GM12878 (cell line): Measurements from ENCODE around the gene DST. TPM values are rescaled to one million over a fixed set of nuclear protein-coding genes. Genes with fewer than 3 reads are reported as not detected.

Experiments
- ATAC-seq: fragments of 200-7000 bp; cut with Tn5 transposase; 3 replicates; pipeline ENCODE4 v1.9.1; 2020; ENCODE audit warnings: mild to moderate bottlenecking, moderate library complexity
- BruUV-seq: library from RNA; stranded (reverse); fragments of 400-500 nt; replicated peaks from 2 replicates; lab custom pipeline; 2021; lab: Mats Ljungman, UMichigan
- CTCF ChIA-PET: fragments of 300-600 bp; sonication (Branson Sonifier 250); formaldehyde crosslinking; extraction: SDS; loops from one replicate; lab custom pipeline; 2021; ENCODE audit warnings: inconsistent platforms; lab: Yijun Ruan, JAX
- POLR2A ChIA-PET: fragments of 350-600 bp; formaldehyde crosslinking; extraction: SDS; loops from one replicate; lab custom pipeline; 2021; ENCODE audit warnings: inconsistent platforms; lab: Charles Lee
- RAD21 ChIA-PET: fragments of 300-600 bp; sonication (Branson Sonifier 250); formaldehyde crosslinking; loops from one replicate; lab custom pipeline; 2023; ENCODE audit warnings: antibody characterized with exemption; ENCODE audit not compliant: unreplicated experiment; lab: Charles Lee
- SMC1A ChIA-PET: fragments of 300-600 bp; sonication (Branson Sonifier 250); formaldehyde crosslinking; loops from one replicate; lab custom pipeline; 2023; ENCODE audit not compliant: unreplicated experiment, uncharacterized antibody; lab: Charles Lee
- DNase-seq: peaks from one replicate; pipeline ENCODE4 v3.0.0-alpha.2; 2011; ENCODE audit warnings: low read depth, low spot score
- FAIRE-seq: peaks from 3 replicates; lab custom pipeline; 2011; peaks lifted over from hg19 to GRCh38; lab: Jason Lieb, UNC
- H2AFZ ChIP-seq: 2 replicates; pipeline ENCODE4 v1.6.0; 2011; ENCODE audit warnings: low read depth, low read length, control low read depth; ENCODE audit not compliant: control insufficient read depth
- H3K27ac ChIP-seq: 2 replicates; pipeline ENCODE4 v1.5.1; 2011; ENCODE audit warnings: control low read depth; ENCODE audit not compliant: control insufficient read depth, insufficient read depth
- H3K27me3 ChIP-seq, 2 experiments: replicated peaks in 1 of 2; 2 replicates each; pipeline versions ENCODE4 v1.6.0 to v1.6.1; 2011; ENCODE audit warnings: low read length in 1 of 2; ENCODE audit not compliant: control insufficient read depth in 2 of 2, insufficient read depth in 2 of 2
- H3K36me3 ChIP-seq, 2 experiments: 2 replicates each; pipeline ENCODE4 v1.5.1; 2011; ENCODE audit warnings: low read length in 1 of 2; ENCODE audit not compliant: control insufficient read depth in 2 of 2, insufficient read depth in 2 of 2
- H3K4me1 ChIP-seq: 2 replicates; pipeline ENCODE4 v1.6.1; 2011; ENCODE audit warnings: mild to moderate bottlenecking, low read length, moderate library complexity, mixed read lengths; ENCODE audit not compliant: control insufficient read depth, insufficient read depth
- H3K4me2 ChIP-seq: 2 replicates; pipeline ENCODE4 v1.6.0; 2011; ENCODE audit warnings: control low read depth; ENCODE audit not compliant: control insufficient read depth, insufficient read depth
- H3K4me3 ChIP-seq: fragments of 200-600 bp; sonication (generic); 2 replicates; pipeline ENCODE4 v1.5.1; 2016
- H3K79me2 ChIP-seq: 2 replicates; pipeline ENCODE4 v1.6.0; 2011; ENCODE audit warnings: low read length; ENCODE audit not compliant: control insufficient read depth, insufficient read depth
- H3K9ac ChIP-seq: 2 replicates; pipeline ENCODE4 v1.8.0; 2011; ENCODE audit warnings: low read length, control low read depth, mixed read lengths; ENCODE audit not compliant: control insufficient read depth, insufficient read depth
- H3K9me3 ChIP-seq: replicated peaks from 3 replicates; pipeline ENCODE4 v1.5.1; 2011; ENCODE audit warnings: mild to moderate bottlenecking, low read length; ENCODE audit not compliant: control insufficient read depth, insufficient read depth
- H4K20me1 ChIP-seq: 2 replicates; pipeline ENCODE4 v1.6.0; 2011; ENCODE audit not compliant: control insufficient read depth, insufficient read depth
- BCL3 ChIP-seq: IDR thresholded peaks from 2 replicates; pipeline ENCODE4 v1.6.1; 2011; ENCODE audit warnings: borderline replicate concordance, low read depth, mild to moderate bottlenecking, moderate library complexity, low read length; ENCODE audit not compliant: insufficient read depth, poor library complexity, severe bottlenecking
- HCFC1 ChIP-seq: fragments of 150-350 bp; IDR thresholded peaks from 2 replicates; pipeline ENCODE4 v1.6.1; 2014; ENCODE audit warnings: low read length
- JUND ChIP-seq: IDR thresholded peaks from 2 replicates; pipeline ENCODE4 v1.6.1; 2012; ENCODE audit warnings: low read depth, mild to moderate bottlenecking, low read length, improper control_type of control experiment, moderate library complexity
- KAT2A ChIP-seq: conservative IDR thresholded peaks from 2 replicates; pipeline ENCODE4 v1.6.1; 2011; ENCODE audit warnings: low read depth, low read length; ENCODE audit not compliant: control insufficient read depth
- RCOR1 ChIP-seq: conservative IDR thresholded peaks from 2 replicates; pipeline ENCODE4 v1.6.1; 2012; ENCODE audit warnings: low read depth, low read length, improper control_type of control experiment
- USF2 ChIP-seq: IDR thresholded peaks from 2 replicates; pipeline ENCODE4 v1.6.1; 2011; ENCODE audit warnings: low read depth, low read length, improper control_type of control experiment, borderline replicate concordance
- WGBS: methylation state at CpG from one replicate; pipeline ENCODE4 v1.1.6; 2016; ENCODE audit warnings: low lambda C conversion rate; ENCODE audit not compliant: insufficient replicate concordance, insufficient coverage; ENCODE audit errors: missing lambda C conversion rate; 5-methylcytosine and 5-hydroxymethylcytosine counted together
- in situ Hi-C: fragments of 300-500 bp; cut with MboI; formaldehyde crosslinking; loops from 9 replicates; pipeline ENCODE4 v1.14.3; 2018; ENCODE audit warnings: mixed read lengths
- intact Hi-C: fragments of 100-400 bp; cut with micrococcal nuclease; formaldehyde crosslinking; loops from one replicate; pipeline ENCODE4 v1.14.2; 2022; ENCODE audit not compliant: unreplicated experiment
- polyA plus RNA-seq, 11 experiments: library from polyadenylated mRNA; depleted of rRNA in 4 of 11; unstranded in 6 of 11; stranded (reverse) in 5 of 11; fragments of >200 nt; fragmentation: Nextera tagmentation in 4 of 11; fragmentation: Illumina TruSeq in 1 of 11; extraction: Ambion mirVana in 4 of 11; extraction: Trizol in 1 of 11; gene quantifications; 1 replicate in 1 of 11; 2 replicates in 10 of 11; pipeline versions ENCODE4 v1.2.1 to v1.2.3, GENCODE V29; 2011 to 2016; ENCODE audit warnings: inconsistent platforms in 2 of 11, missing spikeins in 2 of 11, low read depth in 1 of 11
- total RNA-seq, 4 experiments: library from RNA; depleted of rRNA in 3 of 4; stranded (reverse); fragments of >200 nt in 3 of 4; fragmentation: Illumina TruSeq in 1 of 4; extraction: Trizol in 1 of 4; gene quantifications; 2 replicates each; pipeline versions ENCODE4 v1.2.1 to v1.2.3, GENCODE V29; 2013 to 2021

DST gene
- total and polyA plus RNA-seq, 10 of the 15 experiments (the other 5 are each of a cell fraction or from before 2014, with no cell fraction given) = 32.1 to 156 (median 75.0) TPM

- in situ Hi-C loops = no loop called here
- FAIRE-seq (peak; percentile 52), DNase-seq (no peak), ATAC-seq (no peak)
- Histone ChIP-seq H3K79me2 (no peaks in the 10 kb centered on the region), H3K27ac (no peak overlapping the region), H3K27me3 (no peaks in the 10 kb centered on the region), H3K4me3 (no peak overlapping the region), H3K4me1 (no peaks in the 10 kb centered on the region), H3K36me3 (peaks cover 7 to 22% of the 10 kb centered on the region in 2 experiments), H3K9me3 (no peaks in the 10 kb centered on the region), H2AFZ (no peak overlapping the region), H4K20me1 (no peaks in the 10 kb centered on the region), H3K4me2 (no peak overlapping the region), H3K9ac (no peak overlapping the region)
- no TSS peak for BruUV-seq
- TF ChIP-seq RCOR1 (no peak), USF2 (no peak), KAT2A (no peak), BCL3 (no peak), JUND (no peak), HCFC1 (no peak)
- intact Hi-C loops = no loop called here
- ChIA-PET CTCF (interaction anchor here (0.7 to 1.6 kb wide), 3 partner anchors 13 to 38 kb away, joined by 3 to 7 read pairs (median 5); no protein-coding TSS in a partner anchor), RAD21 (no interaction called here), SMC1A (interaction anchor here (2.3 kb wide), 1 partner anchor 14 kb away, joined by 12 read pairs; no protein-coding TSS in a partner anchor), POLR2A (no interaction called here)
- 100% methylated on average over 1 of the region's 1 CpG for WGBS
Observed at GRCh38 chr6:56556751-56557540, 85.7 kb downstream of the DST start.
